ENCODE results near the gene TMUB1. TPM values are rescaled to one million over a fixed set of nuclear protein-coding genes. Genes with fewer than 3 reads are reported as not detected.

The TMUB1 gene
- total and polyA plus RNA-seq, 8 donors: 12.7 to 86.8 (median 63.6) TPM

- Histone ChIP-seq H3K4me3 (no peak overlapping the region), H3K27me3 (no peaks in the 10 kb centered on the region), H3K4me1 (peaks cover 13 to 34% (median 23%) of the 10 kb centered on the region in 4 donors), H3K36me3 (peaks cover 50 to 92% (median 81%) of the 10 kb centered on the region in 4 donors), H3K27ac (no peak overlapping the region), H3K9me3 (no peaks in the 10 kb centered on the region)
- intact Hi-C loops (cut with DNase I; ENCODE audit: low total_unique reads): no loop called here
- 89 to 94% (median 92%) methylated on average over 19 to 22 of the region's 22 CpGs for WGBS, 5 donors
- DNase-seq: no peak
- TF ChIP-seq EP300 (IDR thresholded peaks at IDR 0.05) (no peak), CTCF (IDR thresholded peaks at IDR 0.05) (no peak), POLR2AphosphoS5 (IDR thresholded peaks at IDR 0.05) (no peak), POLR2A (IDR thresholded peaks at IDR 0.05) (no peak)
These were observed 37.6 kb upstream of the TMUB1 start for GRCh38 chr7:151120896-151121295.

- peaks cover 49 to 84% (median 79%) of the 10 kb centered on the region in 4 donors for H3K36me3 ChIP-seq
- no peaks in the 10 kb centered on the region for H3K9me3 ChIP-seq
- TF ChIP-seq POLR2AphosphoS5 (IDR thresholded peaks at IDR 0.05): no peak
- no peak for TF ChIP-seq EP300 (IDR thresholded peaks at IDR 0.05)
- TF ChIP-seq CTCF (IDR thresholded peaks at IDR 0.05): no peak
- no peak for TF ChIP-seq POLR2A (IDR thresholded peaks at IDR 0.05)
- peaks cover 9 to 30% (median 18%) of the 10 kb centered on the region in 4 donors for H3K4me1 ChIP-seq
- no peak for DNase-seq
- no peaks in the 10 kb centered on the region for H3K27me3 ChIP-seq
- 89 to 93% (median 93%) methylated on average over 26 to 27 of the region's 27 CpGs for WGBS, 5 donors
- intact Hi-C loops (cut with DNase I; ENCODE audit: low total_unique reads): loop anchor here (10.0 kb wide), 1 partner anchor 55 kb away; no protein-coding TSS in a partner anchor
- H3K4me3 ChIP-seq: no peak overlapping the region
- no peak overlapping the region for H3K27ac ChIP-seq
These were observed 36.6 kb upstream of the TMUB1 start for GRCh38 chr7:151119902-151120301.

GRCh38 chr7:151119055-151119415 is 35.7 kb upstream of the TMUB1 start:
- intact Hi-C loops (cut with DNase I; ENCODE audit: low total_unique reads): loop anchor here (10.0 kb wide), 1 partner anchor 54 kb away; no protein-coding TSS in a partner anchor
- H3K27ac ChIP-seq: no peak overlapping the region
- WGBS, 5 donors: 92 to 98% (median 94%) methylated on average over 13 of the region's 13 CpGs
- H3K27me3 ChIP-seq: no peaks in the 10 kb centered on the region
- H3K36me3 ChIP-seq: peaks cover 42 to 76% (median 70%) of the 10 kb centered on the region in 4 donors
- H3K4me3 ChIP-seq: no peak overlapping the region
- TF ChIP-seq POLR2AphosphoS5 (IDR thresholded peaks at IDR 0.05) (no peak), EP300 (IDR thresholded peaks at IDR 0.05) (no peak), CTCF (IDR thresholded peaks at IDR 0.05) (no peak), POLR2A (IDR thresholded peaks at IDR 0.05) (no peak)
- H3K9me3 ChIP-seq: no peaks in the 10 kb centered on the region
- DNase-seq: no peak
- peaks cover 14 to 27% (median 20%) of the 10 kb centered on the region in 4 donors for H3K4me1 ChIP-seq

- 94 to 97% (median 96%) methylated on average over 32 to 38 of the region's 38 CpGs for WGBS, 5 donors
- TF ChIP-seq CTCF (IDR thresholded peaks at IDR 0.05): no peak
- TF ChIP-seq EP300 (IDR thresholded peaks at IDR 0.05): no peak
- TF ChIP-seq POLR2AphosphoS5 (IDR thresholded peaks at IDR 0.05): no peak
- no peak for TF ChIP-seq POLR2A (IDR thresholded peaks at IDR 0.05)
- peaks cover 21 to 29% (median 24%) of the 10 kb centered on the region in 4 donors for H3K4me1 ChIP-seq
- DNase-seq: no peak
- H3K27me3 ChIP-seq: no peaks in the 10 kb centered on the region
- H3K36me3 ChIP-seq: peaks cover 42 to 69% (median 64%) of the 10 kb centered on the region in 4 donors
- no peak overlapping the region for H3K27ac ChIP-seq
- no peaks in the 10 kb centered on the region for H3K9me3 ChIP-seq
- intact Hi-C loops (cut with DNase I; ENCODE audit: low total_unique reads): loop anchor here (10.0 kb wide), 1 partner anchor 54 kb away; no protein-coding TSS in a partner anchor
- H3K4me3 ChIP-seq: no peak overlapping the region
These were observed 35.1 kb upstream of the TMUB1 start for GRCh38 chr7:151118108-151119054.
